NCI-H128 (cell line): ENCODE results near the gene CSN1S1.

Experiments
- DNase-seq: peaks from one replicate; lab custom pipeline; 2025; ENCODE audit not compliant: unreplicated experiment; lab: John Stamatoyannopoulos, UW

CSN1S1 gene

DNA sequence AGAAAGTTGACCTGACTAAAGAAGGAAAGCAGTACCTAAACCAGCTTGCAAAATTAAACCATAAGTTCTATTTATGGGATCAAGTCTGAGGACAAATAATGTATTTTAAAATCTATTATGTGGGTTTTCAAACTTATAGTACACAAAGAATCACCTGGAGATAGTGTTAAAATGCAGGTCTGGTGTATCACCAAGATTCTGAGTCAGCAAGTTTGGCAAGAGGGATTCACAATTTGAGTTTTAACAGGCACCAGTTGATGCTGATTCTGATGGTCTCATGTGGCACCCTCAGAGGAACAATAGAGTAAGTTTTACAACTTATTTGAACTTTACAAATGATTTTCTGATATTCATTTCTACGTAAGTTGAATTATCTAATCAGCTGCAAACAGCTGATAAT is 55.8 kb downstream of the CSN1S1 start:
- no peak for DNase-seq

DNA sequence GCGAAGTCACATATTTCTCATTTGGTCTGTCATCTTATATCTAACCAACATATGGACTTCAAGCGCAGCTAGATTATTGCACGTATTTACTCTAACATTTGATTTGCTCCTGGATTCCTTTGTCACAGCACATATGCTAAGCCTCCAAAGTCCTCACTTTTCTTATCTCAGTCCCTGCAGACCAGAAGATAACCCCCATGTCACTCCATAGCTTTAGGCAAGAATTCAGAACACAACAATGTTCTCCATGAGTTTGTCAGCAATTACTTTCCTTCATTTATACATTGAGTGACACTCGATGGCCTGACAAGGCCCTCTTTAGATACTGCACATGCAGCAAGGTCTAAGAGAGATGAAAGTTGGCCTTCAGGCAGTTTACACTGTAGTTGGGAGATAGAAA is 60.1 kb downstream of the CSN1S1 start:
- no peak for DNase-seq

DNA sequence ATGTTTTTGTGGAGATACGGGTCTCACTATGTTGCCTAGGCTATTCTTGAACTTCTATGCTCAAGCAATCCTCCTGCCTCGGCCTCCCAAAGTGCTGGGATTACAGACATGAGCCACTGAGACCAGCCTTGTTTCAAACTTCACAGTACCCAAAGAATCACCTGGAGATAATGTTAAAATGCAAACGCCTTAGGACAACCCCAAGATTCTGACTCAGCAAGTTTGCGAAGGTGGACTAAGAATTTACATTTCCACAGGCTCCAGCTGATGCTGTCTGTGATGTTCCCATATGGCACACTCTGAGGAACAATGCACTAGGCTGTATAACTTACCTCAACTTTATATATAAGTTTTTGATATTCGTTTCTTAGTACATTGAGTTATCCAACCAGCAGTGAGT is 63.9 kb downstream of the CSN1S1 start:
- no peak for DNase-seq

DNA sequence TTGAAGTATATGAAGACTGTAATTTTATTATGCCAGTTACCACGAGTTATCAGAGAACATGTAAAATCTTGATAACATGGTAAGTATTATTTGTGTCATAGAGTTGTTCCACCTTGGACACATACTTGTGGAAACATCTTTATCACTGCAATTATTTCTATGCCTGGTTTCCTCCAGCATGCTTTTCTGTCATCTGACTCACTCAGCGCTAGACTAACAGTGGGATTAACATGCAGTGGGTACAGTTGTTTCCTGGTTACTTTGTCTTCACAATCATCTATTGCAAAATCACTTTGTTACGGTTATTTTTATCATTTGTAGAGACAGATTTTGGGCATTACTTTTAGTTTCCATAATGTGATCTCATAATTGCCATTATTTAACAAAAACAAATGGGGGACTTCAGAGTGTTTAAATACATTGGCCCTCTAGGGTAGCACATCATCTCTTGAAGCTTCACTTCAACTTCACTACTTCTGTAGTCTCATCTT is 64.7 kb downstream of the CSN1S1 start, which contains the start of gene STATH:
Gene STATH (plus strand): TSS at position 441 of the 491 bp plus-strand sequence. CDS start 2,472 bp downstream, outside the sequence.
- no peak for DNase-seq
